ENCODE data around the gene ULBP1.
"Not testable (repeated sequence)": the region's sequence is repeated elsewhere in the genome, so short reads cannot be mapped to it uniquely, and the experiment has no call there.

GRCh38 chr6:150021870-150022269 lies 58.1 kb downstream of the ULBP1 start:
- TF ChIP-seq, protein P1, sequence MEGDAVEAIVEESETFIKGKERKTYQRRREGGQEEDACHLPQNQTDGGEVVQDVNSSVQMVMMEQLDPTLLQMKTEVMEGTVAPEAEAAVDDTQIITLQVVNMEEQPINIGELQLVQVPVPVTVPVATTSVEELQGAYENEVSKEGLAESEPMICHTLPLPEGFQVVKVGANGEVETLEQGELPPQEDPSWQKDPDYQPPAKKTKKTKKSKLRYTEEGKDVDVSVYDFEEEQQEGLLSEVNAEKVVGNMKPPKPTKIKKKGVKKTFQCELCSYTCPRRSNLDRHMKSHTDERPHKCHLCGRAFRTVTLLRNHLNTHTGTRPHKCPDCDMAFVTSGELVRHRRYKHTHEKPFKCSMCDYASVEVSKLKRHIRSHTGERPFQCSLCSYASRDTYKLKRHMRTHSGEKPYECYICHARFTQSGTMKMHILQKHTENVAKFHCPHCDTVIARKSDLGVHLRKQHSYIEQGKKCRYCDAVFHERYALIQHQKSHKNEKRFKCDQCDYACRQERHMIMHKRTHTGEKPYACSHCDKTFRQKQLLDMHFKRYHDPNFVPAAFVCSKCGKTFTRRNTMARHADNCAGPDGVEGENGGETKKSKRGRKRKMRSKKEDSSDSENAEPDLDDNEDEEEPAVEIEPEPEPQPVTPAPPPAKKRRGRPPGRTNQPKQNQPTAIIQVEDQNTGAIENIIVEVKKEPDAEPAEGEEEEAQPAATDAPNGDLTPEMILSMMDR (optimal IDR thresholded peaks at IDR 0.05 in 1 of 3, IDR thresholded peaks at IDR 0.05 in 1 of 3, conservative IDR thresholded peaks at IDR 0.05 in 1 of 3; ENCODE audit: extremely low read depth in 1 of 3, insufficient read depth in 2 of 3, low read length in 3 of 3): not testable (repeated sequence)
- not testable (repeated sequence) for TF ChIP-seq EZH2 (IDR thresholded peaks at IDR 0.05; ENCODE audit: low read length)
